HEK293T (cell line): ENCODE measurements around the gene ORAI2.
"Not testable (repeated sequence)": the region's sequence is repeated elsewhere in the genome, so short reads cannot be mapped to it uniquely, and the experiment has no call there.

Experiments
- CTCF ChIA-PET: fragments of 350-600 bp; formaldehyde crosslinking; extraction: SDS; loops from one replicate; lab custom pipeline; 2021; ENCODE audit warnings: antibody characterized with exemption, inconsistent platforms; lab: Yijun Ruan, JAX
- POLR2A ChIA-PET: fragments of 350-600 bp; formaldehyde crosslinking; extraction: SDS; loops from one replicate; lab custom pipeline; 2020; ENCODE audit warnings: antibody characterized with exemption, inconsistent platforms; lab: Yijun Ruan, JAX
- DNase-seq: peaks from one replicate; pipeline ENCODE4 v3.0.0; 2012; ENCODE audit warnings: mixed read lengths; ENCODE audit errors: extremely low spot score
- ARNT ChIP-seq: fragments of 450-650 bp; IDR thresholded peaks from 2 replicates; pipeline ENCODE4 v1.6.1; 2017; ENCODE audit warnings: mild to moderate bottlenecking
- BHLHE40 ChIP-seq: fragments of 450-650 bp; IDR thresholded peaks from 2 replicates; pipeline ENCODE4 v1.6.1; 2016; ENCODE audit warnings: mild to moderate bottlenecking, moderate library complexity, borderline replicate concordance
- CTBP1 ChIP-seq: fragments of 450-650 bp; IDR thresholded peaks from 2 replicates; pipeline ENCODE4 v1.6.1; 2016; ENCODE audit warnings: borderline replicate concordance
- ELF4 ChIP-seq: fragments of 450-650 bp; IDR thresholded peaks from 2 replicates; pipeline ENCODE4 v1.6.1; 2017; ENCODE audit warnings: antibody characterized with exemption
- FOXA1 ChIP-seq: fragments of 450-650 bp; IDR thresholded peaks from 2 replicates; pipeline ENCODE4 v1.6.1; 2016; ENCODE audit warnings: mild to moderate bottlenecking
- FOXK2 ChIP-seq: fragments of 450-650 bp; IDR thresholded peaks from 2 replicates; pipeline ENCODE4 v1.6.1; 2016; ENCODE audit warnings: mild to moderate bottlenecking
- FOXM1 ChIP-seq: fragments of 450-650 bp; IDR thresholded peaks from 2 replicates; pipeline ENCODE4 v1.6.1; 2017; ENCODE audit warnings: mild to moderate bottlenecking, borderline replicate concordance
- HDGF ChIP-seq: fragments of 450-650 bp; IDR thresholded peaks from 2 replicates; pipeline ENCODE4 v1.6.1; 2017; ENCODE audit warnings: antibody characterized with exemption, borderline replicate concordance
- L3MBTL2 ChIP-seq: fragments of 450-650 bp; conservative IDR thresholded peaks from 2 replicates; pipeline ENCODE4 v1.6.1; 2016; ENCODE audit warnings: mild to moderate bottlenecking
- LEF1 ChIP-seq: fragments of 450-650 bp; IDR thresholded peaks from 2 replicates; pipeline ENCODE4 v1.6.1; 2017; ENCODE audit warnings: mild to moderate bottlenecking, borderline replicate concordance
- NFRKB ChIP-seq: fragments of 450-650 bp; IDR thresholded peaks from 2 replicates; pipeline ENCODE4 v1.6.1; 2016; ENCODE audit warnings: mild to moderate bottlenecking, moderate library complexity
- PKNOX1 ChIP-seq: fragments of 450-650 bp; IDR thresholded peaks from 2 replicates; pipeline ENCODE4 v1.6.1; 2016
- SP1 ChIP-seq: fragments of 450-650 bp; IDR thresholded peaks from 2 replicates; pipeline ENCODE4 v1.6.1; 2017
- SUZ12 ChIP-seq: fragments of 450-650 bp; IDR thresholded peaks from 2 replicates; pipeline ENCODE4 v1.6.1; 2016; ENCODE audit warnings: mild to moderate bottlenecking
- TARDBP ChIP-seq: fragments of 450-650 bp; IDR thresholded peaks from 2 replicates; pipeline ENCODE4 v1.6.1; 2016
- ZNF384 ChIP-seq: fragments of 450-650 bp; IDR thresholded peaks from 2 replicates; pipeline ENCODE4 v1.6.1; 2016

The ORAI2 gene

DNA sequence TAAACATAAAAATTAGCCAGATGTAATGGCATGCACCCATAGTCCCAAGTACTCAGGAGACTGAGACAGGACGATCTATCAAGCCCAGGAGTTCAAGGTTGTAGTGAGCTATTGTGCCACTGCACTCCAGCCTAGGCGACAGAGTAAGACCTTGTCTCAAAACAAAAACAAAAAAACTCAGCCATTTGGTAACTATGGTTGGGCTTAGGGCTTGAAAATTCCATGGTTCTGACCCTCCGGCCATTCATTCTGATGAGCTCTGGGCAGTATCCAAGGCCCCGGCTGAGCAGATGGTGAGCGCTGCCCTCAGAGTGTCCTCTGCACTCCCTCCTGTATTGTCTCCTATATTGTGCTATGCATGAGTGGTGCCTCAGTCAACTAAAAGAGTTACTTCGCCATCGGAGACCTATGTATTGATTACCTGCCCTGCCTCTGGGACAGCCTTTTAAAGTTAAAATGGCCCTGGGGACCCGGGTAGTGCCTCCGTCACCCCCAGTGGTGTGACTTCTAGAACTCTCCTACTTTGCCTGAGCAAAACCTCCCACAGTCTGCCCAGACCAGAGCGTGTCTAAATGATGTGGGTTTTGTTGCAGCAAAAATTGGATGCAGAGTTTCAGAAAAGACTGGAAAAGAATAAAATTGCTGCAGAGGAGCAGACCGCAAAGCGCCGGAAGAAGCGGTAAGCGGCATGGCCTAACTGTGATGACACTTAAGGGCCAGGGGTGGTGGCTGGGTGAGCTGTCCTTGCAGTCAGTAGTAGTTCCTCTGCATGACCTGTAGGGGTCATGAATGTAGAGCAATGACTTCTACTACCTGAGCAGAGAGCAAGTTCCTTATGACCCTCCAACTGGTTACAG is 29.1 kb upstream of the ORAI2 start:
- ChIA-PET CTCF (interaction anchor here (0.7 kb wide), 1 partner anchor 8 kb away, joined by 3 read pairs; the partner anchor contains the start of gene PRKRIP1), POLR2A (no interaction called here)
- TF ChIP-seq SP1 (no peak), PKNOX1 (no peak), NFRKB (no peak), FOXM1 (no peak), ELF4 (no peak), CTBP1 (no peak), FOXK2 (no peak), LEF1 (no peak), ARNT (no peak), TARDBP (no peak), FOXA1 (no peak), ZNF384 (no peak), L3MBTL2 (no peak)
- DNase-seq: peak; percentile 75

DNA sequence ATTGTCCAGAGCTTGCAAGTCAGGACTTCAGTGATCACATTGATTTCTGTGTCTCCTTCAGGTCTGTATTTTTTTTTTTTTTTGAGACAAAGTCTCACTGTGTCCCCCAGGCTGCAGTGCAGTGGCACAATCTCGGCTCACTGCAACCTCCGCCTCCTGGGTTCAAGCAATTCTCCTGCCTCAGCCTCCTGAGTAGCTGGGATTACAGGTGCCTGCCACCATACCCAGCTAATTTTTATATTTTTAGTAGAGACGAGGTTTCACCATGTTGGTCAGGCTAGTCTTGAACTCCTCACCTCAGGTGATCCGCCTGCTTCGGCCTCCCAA is 28.6 kb upstream of the ORAI2 start:
- POLR2A ChIA-PET: not testable (repeated sequence)
- CTCF ChIA-PET: interaction anchor here (0.7 kb wide), 1 partner anchor 9 kb away, joined by 3 read pairs; the partner anchor contains the start of gene PRKRIP1

DNA sequence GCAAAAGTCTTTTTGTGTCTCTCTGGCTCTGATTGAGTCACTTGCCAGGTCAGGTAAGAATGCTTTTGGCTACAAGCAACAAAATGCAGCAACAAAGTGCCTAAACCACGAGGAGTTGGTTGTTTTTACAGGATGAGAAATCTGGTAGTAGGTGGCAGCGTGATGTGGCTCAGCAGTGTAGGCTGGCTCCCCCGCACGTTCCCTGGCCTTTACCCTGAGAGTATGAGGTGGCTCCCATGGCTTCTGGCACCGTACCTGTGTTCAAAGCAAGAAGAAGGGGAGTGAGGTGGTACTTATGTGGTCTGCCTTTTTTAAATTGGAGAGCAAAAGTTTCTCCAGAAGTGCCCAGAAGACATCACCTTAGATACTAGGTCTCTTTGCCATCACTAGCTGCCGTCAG is 25.5 kb upstream of the ORAI2 start:
- ChIA-PET CTCF (no interaction called here), POLR2A (no interaction called here)
- no peak for TF ChIP-seq L3MBTL2
- no peak for TF ChIP-seq FOXM1
- no peak for TF ChIP-seq TARDBP
- no peak for TF ChIP-seq ARNT
- TF ChIP-seq BHLHE40: no peak
- no peak for DNase-seq

More for the DNA sequence above, 28.6 kb upstream of the ORAI2 start:
- not testable (repeated sequence) for DNase-seq

DNA sequence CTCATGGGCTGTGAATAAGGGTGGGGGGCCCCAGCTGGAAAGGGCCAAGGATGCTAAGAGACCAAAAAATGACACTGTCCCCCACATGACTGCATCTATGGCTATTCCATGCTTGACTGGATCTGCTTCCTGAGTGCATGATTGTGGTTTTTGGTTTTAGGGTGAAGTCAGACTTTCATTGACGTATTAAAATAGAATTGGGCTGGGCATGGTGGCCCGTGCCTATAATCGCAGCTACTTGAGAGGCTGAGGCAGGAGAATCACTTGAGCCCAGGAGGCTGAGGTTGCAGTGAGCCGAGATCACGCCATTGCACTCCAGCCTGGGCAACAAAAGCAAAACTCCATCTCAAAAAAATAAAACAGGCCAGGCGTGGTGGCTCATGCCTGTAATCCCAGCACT is 24.8 kb upstream of the ORAI2 start:
- CTCF ChIA-PET, DNase-seq, POLR2A ChIA-PET: not testable (repeated sequence)

- ChIA-PET POLR2A (no interaction called here), CTCF (no interaction called here)
Observed at GRCh38 chr7:102409340-102409739, 24.0 kb upstream of the ORAI2 start.

GRCh38 chr7:102410123-102410522 is 23.3 kb upstream of the ORAI2 start:
- no peak for TF ChIP-seq ZNF384
- TF ChIP-seq FOXA1: no peak
- no peak for TF ChIP-seq HDGF
- TF ChIP-seq SUZ12: no peak
- TF ChIP-seq FOXK2: no peak
- TF ChIP-seq L3MBTL2: no peak
- DNase-seq: no peak
- ChIA-PET POLR2A (no interaction called here), CTCF (no interaction called here)

More at GRCh38 chr7:102409340-102409739, 24.0 kb upstream of the ORAI2 start:
- no peak for DNase-seq
- no peak for TF ChIP-seq SUZ12
- no peak for TF ChIP-seq HDGF
- TF ChIP-seq PKNOX1: no peak
- no peak for TF ChIP-seq ELF4
- TF ChIP-seq CTBP1: no peak
- no peak for TF ChIP-seq ARNT
- TF ChIP-seq FOXK2: no peak
- no peak for TF ChIP-seq LEF1
- no peak for TF ChIP-seq BHLHE40
- no peak for TF ChIP-seq FOXA1
- no peak for TF ChIP-seq NFRKB
- TF ChIP-seq ZNF384: no peak
- TF ChIP-seq FOXM1: no peak
- no peak for TF ChIP-seq L3MBTL2
- TF ChIP-seq TARDBP: no peak
- no peak for TF ChIP-seq SP1

GRCh38 chr7:102410918-102411317 is 22.5 kb upstream of the ORAI2 start:
- no peak for DNase-seq
- ChIA-PET CTCF (no interaction called here), POLR2A (no interaction called here)
- TF ChIP-seq BHLHE40 (no peak), CTBP1 (no peak), FOXM1 (no peak), TARDBP (no peak), ARNT (no peak), FOXK2 (no peak), L3MBTL2 (no peak), LEF1 (no peak), NFRKB (no peak), PKNOX1 (no peak)
